Endothelial cell of umbilical vein (primary cell): ENCODE data around the gene ANG. TPM values are rescaled to one million over a fixed set of nuclear protein-coding genes. Genes with fewer than 3 reads are reported as not detected.
A peak's percentile ranks its signal among the peaks of the same experiment; 100 is the strongest.

Source experiments
- BruUV-seq: library from RNA; stranded (reverse); fragments of 400-500 nt; replicated peaks from 2 replicates; lab custom pipeline; 2021; lab: Mats Ljungman, UMichigan
- CTCF ChIA-PET: fragments of 300-600, 350-600 bp; sonication (Branson Sonifier 250); formaldehyde crosslinking; loops from one replicate; lab custom pipeline; 2021; ENCODE audit warnings: antibody characterized with exemption, inconsistent platforms; lab: Charles Lee
- POLR2A ChIA-PET: fragments of 300-600, 350-600 bp; sonication (Branson Sonifier 250); formaldehyde crosslinking; loops from one replicate; lab custom pipeline; 2021; ENCODE audit warnings: antibody characterized with exemption, inconsistent platforms; lab: Charles Lee
- DNase-seq: peaks from one replicate; pipeline ENCODE4 v3.0.0-alpha.2; 2011; ENCODE audit warnings: low read depth, low spot score
- FAIRE-seq: peaks from 2 replicates; lab custom pipeline; 2011; peaks lifted over from hg19 to GRCh38; lab: Jason Lieb, UNC
- H2AFZ ChIP-seq: 2 replicates; pipeline ENCODE4 v1.6.0; 2012; ENCODE audit warnings: low read depth, low read length, control low read depth, inconsistent platforms
- H3K27ac ChIP-seq: 2 replicates; pipeline ENCODE4 v1.5.1; 2011; ENCODE audit warnings: low read depth, mild to moderate bottlenecking, control low read depth, low read length, moderate library complexity; ENCODE audit not compliant: insufficient read depth
- H3K27me3 ChIP-seq, 2 experiments: 2 replicates each; pipeline versions ENCODE4 v1.6.0 to v1.6.1; 2011; ENCODE audit warnings: low read length in 2 of 2, mixed read lengths in 1 of 2; ENCODE audit not compliant: control insufficient read depth in 2 of 2, insufficient read depth in 2 of 2
- H3K36me3 ChIP-seq, 2 experiments: 2 replicates in 1 of 2; 3 replicates in 1 of 2; pipeline ENCODE4 v1.5.1; 2011; ENCODE audit warnings: low read length in 2 of 2, mild to moderate bottlenecking in 1 of 2, moderate library complexity in 1 of 2; ENCODE audit not compliant: control insufficient read depth in 2 of 2, insufficient read depth in 2 of 2; ENCODE audit errors: extremely low read depth in 1 of 2
- H3K4me1 ChIP-seq: 3 replicates; pipeline ENCODE4 v1.5.1; 2011; ENCODE audit warnings: mild to moderate bottlenecking, low read length; ENCODE audit not compliant: control insufficient read depth, insufficient read depth; ENCODE audit errors: extremely low read depth
- H3K4me2 ChIP-seq: 2 replicates; pipeline ENCODE4 v1.6.1; 2011; ENCODE audit warnings: low read length, control low read depth, mixed read lengths; ENCODE audit not compliant: insufficient read depth
- H3K4me3 ChIP-seq, 3 experiments: fragments of 200-600 bp in 1 of 3; sonication (generic), shearing (Covaris generic) in 1 of 3; replicated peaks in 1 of 3; 2 replicates each; pipeline ENCODE4 v1.5.1; 2011 to 2016; ENCODE audit warnings: control low read depth in 3 of 3, low read length in 3 of 3, mild to moderate bottlenecking in 2 of 3, inconsistent platforms in 1 of 3, low read depth in 1 of 3, moderate library complexity in 1 of 3; ENCODE audit not compliant: insufficient read depth in 1 of 3
- H3K79me2 ChIP-seq: 2 replicates; pipeline ENCODE4 v1.6.0; 2012; ENCODE audit warnings: low read length, inconsistent platforms; ENCODE audit not compliant: control insufficient read depth, insufficient read depth
- H3K9ac ChIP-seq: replicated peaks from 2 replicates; pipeline ENCODE3; 2011; ENCODE audit warnings: low read length, control low read depth; ENCODE audit not compliant: insufficient read depth; ENCODE audit errors: extremely low read depth
- H3K9me1 ChIP-seq: replicated peaks from 3 replicates; pipeline ENCODE4 v1.6.0; 2011; ENCODE audit warnings: mild to moderate bottlenecking, low read length; ENCODE audit not compliant: control insufficient read depth, insufficient read depth; ENCODE audit errors: extremely low read depth
- H3K9me3 ChIP-seq: replicated peaks from 2 replicates; pipeline ENCODE4 v1.5.1; 2012; ENCODE audit warnings: low read length, inconsistent platforms; ENCODE audit not compliant: control insufficient read depth, insufficient read depth
- H4K20me1 ChIP-seq: replicated peaks from 2 replicates; pipeline ENCODE3; 2011; ENCODE audit warnings: mild to moderate bottlenecking, low read length; ENCODE audit not compliant: control insufficient read depth, insufficient read depth; ENCODE audit errors: extremely low read depth
- CTCF ChIP-seq, 2 donors: IDR thresholded peaks; 1 replicate in 1 of 2; 2 replicates in 1 of 2; pipeline ENCODE4 v1.5.1; 2011; ENCODE audit warnings: low read length in 2 of 2, mild to moderate bottlenecking in 2 of 2, moderate library complexity in 2 of 2, control low read depth in 1 of 2, inconsistent platforms in 1 of 2, low read depth in 1 of 2; ENCODE audit not compliant: insufficient read depth in 1 of 2; ENCODE audit errors: extremely low read depth in 1 of 2
- GATA2 ChIP-seq: IDR thresholded peaks from 2 replicates; pipeline ENCODE4 v1.7.0; 2011; ENCODE audit warnings: low read depth, mild to moderate bottlenecking, moderate library complexity, mixed read lengths, low read length; ENCODE audit not compliant: insufficient read length, insufficient read depth
- MYC ChIP-seq: IDR thresholded peaks from one replicate; pipeline ENCODE4 v1.6.1; 2011; ENCODE audit warnings: mild to moderate bottlenecking, low read depth, low read length
- dilution Hi-C: fragments of 300-500 bp; cut with MboI; formaldehyde crosslinking; loops from one replicate; pipeline ENCODE4 v1.15.0; 2019; ENCODE audit warnings: low sequenced_read_pairs; ENCODE audit not compliant: extremely low pct_ligation_motif_present
- intact Hi-C: fragments of 100-400 bp; cut with micrococcal nuclease; formaldehyde crosslinking; loops from one replicate; pipeline ENCODE4 v1.10.0; 2022
- polyA plus RNA-seq, 4 experiments: library from polyadenylated mRNA; depleted of rRNA in 3 of 4; stranded (reverse) in 3 of 4; unstranded in 1 of 4; fragments of >200 nt; gene quantifications; 2 replicates each; pipeline versions ENCODE4 v1.2.1 to v1.2.3, GENCODE V29; 2011 to 2012; ENCODE audit warnings: missing spikeins in 1 of 4
- total RNA-seq: library from RNA; stranded (reverse); gene quantifications from 2 replicates; pipeline ENCODE4 v1.2.3, GENCODE V29; 2021

ANG gene
- total and polyA plus RNA-seq, 2 donors (not counting 3 experiments of a cell fraction or from before 2014, with no cell fraction given): 6.2 to 11.2 TPM

- POLR2A ChIA-PET: no interaction called here
Measured at GRCh38 chr14:20707622-20708021, 19.1 kb downstream of the ANG start.

More at GRCh38 chr14:20707622-20708021, 19.1 kb downstream of the ANG start:
- FAIRE-seq: peak; percentile 87
- Histone ChIP-seq H3K27ac (peak overlapping the region; percentile 82), H3K9me3 (peaks cover 2% of the 10 kb centered on the region), H3K9ac (peak overlapping the region; percentile 49), H2AFZ (peak overlapping the region; percentile 13), H3K4me3 (peak overlapping the region in 1 of 3 experiments; percentile 31), H3K79me2 (no peaks in the 10 kb centered on the region), H3K9me1 (no peaks in the 10 kb centered on the region), H4K20me1 (no peaks in the 10 kb centered on the region), H3K4me1 (peaks cover 14% of the 10 kb centered on the region), H3K27me3 (no peaks in the 10 kb centered on the region), H3K4me2 (peak overlapping the region; percentile 71), H3K36me3 (no peaks in the 10 kb centered on the region)
- TF ChIP-seq MYC (no peak), CTCF (IDR thresholded peaks at IDR 0.05; ENCODE audit: extremely low read depth in 1 of 2, insufficient read depth in 1 of 2, low read depth in 1 of 2, low read length in 2 of 2) (no peak), GATA2 (peak; percentile 36)
- BruUV-seq: no TSS peak
- CTCF ChIA-PET: interaction anchor here (0.8 to 2.4 kb wide), 16 partner anchors 10 to 365 kb away, joined by 3 to 11 read pairs (median 5); partner anchors contain the start of gene PARP2
- intact Hi-C loops: loop anchor here (1.0 kb wide), 1 partner anchor 23 kb away; the partner anchor contains the start of gene RNASE4
- dilution Hi-C loops: no loop called here
- DNase-seq: peak; percentile 57
